Gastrocnemius medialis (tissue), 4 donors: ENCODE results near the gene PXK.

Source experiments
- POLR2A ChIP-seq, 2 donors: fragments of 450-650 bp; IDR thresholded peaks; one replicate each; pipeline ENCODE4 v1.6.1; 2017; ENCODE audit warnings: antibody characterized with exemption in 2 of 2, mild to moderate bottlenecking in 2 of 2, moderate library complexity in 2 of 2
- TF ChIP-seq, protein P1 (sequence below), 5 experiments: fragments of 450-650 bp in 3 of 5; fragments of 200-600 bp in 2 of 5; sonication (generic) in 2 of 5; IDR thresholded peaks in 4 of 5; conservative IDR thresholded peaks in 1 of 5; 1 replicate in 4 of 5; 2 replicates in 1 of 5; pipeline ENCODE4 v1.5.1; 2016 to 2019; ENCODE audit warnings: antibody characterized with exemption in 5 of 5, mild to moderate bottlenecking in 3 of 5, moderate library complexity in 3 of 5

DNA sequence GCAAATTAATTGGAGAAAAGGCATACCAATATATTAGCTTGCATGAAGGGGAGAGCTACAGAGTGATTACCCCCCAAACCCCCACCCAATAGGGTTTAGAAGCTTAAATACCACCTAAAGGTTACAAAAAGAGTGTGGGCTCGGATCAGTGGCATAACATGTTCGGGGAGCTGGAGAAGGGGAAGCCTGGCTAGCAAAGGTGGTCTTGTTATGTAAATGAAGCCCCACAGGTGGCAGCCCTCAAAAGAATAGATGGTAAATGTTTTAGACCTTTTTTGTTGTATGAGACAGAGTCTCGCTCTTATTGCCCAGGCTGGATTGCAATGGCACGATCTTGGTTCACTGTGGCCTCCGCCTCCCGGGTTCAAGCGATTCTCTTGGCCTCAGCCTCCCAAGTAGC lies 10.9 kb upstream of the PXK start:
- TF ChIP-seq, protein P1, sequence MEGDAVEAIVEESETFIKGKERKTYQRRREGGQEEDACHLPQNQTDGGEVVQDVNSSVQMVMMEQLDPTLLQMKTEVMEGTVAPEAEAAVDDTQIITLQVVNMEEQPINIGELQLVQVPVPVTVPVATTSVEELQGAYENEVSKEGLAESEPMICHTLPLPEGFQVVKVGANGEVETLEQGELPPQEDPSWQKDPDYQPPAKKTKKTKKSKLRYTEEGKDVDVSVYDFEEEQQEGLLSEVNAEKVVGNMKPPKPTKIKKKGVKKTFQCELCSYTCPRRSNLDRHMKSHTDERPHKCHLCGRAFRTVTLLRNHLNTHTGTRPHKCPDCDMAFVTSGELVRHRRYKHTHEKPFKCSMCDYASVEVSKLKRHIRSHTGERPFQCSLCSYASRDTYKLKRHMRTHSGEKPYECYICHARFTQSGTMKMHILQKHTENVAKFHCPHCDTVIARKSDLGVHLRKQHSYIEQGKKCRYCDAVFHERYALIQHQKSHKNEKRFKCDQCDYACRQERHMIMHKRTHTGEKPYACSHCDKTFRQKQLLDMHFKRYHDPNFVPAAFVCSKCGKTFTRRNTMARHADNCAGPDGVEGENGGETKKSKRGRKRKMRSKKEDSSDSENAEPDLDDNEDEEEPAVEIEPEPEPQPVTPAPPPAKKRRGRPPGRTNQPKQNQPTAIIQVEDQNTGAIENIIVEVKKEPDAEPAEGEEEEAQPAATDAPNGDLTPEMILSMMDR (IDR thresholded peaks at IDR 0.05 in 4 of 5, conservative IDR thresholded peaks at IDR 0.05 in 1 of 5) = no peak
- no peak for TF ChIP-seq POLR2A (IDR thresholded peaks at IDR 0.05)
